ENCODE data around the gene PDZRN3.

- TF ChIP-seq CTCF (IDR thresholded peaks at IDR 0.05) (no peak), POLR2AphosphoS5 (IDR thresholded peaks at IDR 0.05; ENCODE audit: low read depth, low read length) (no peak), REST (IDR thresholded peaks at IDR 0.05; ENCODE audit: insufficient read depth in 1 of 2, low read depth in 2 of 2, low read length in 1 of 2) (no peak), SIN3A (IDR thresholded peaks at IDR 0.05; ENCODE audit: borderline replicate concordance, insufficient read depth, low read depth, low read length) (no peak), TCF7L2 (IDR thresholded peaks at IDR 0.05; ENCODE audit: low read depth, low read length) (no peak)
Measured at GRCh38 chr3:73446467-73447110, 178.2 kb downstream of the PDZRN3 start.
